WTC11 (cell line): ENCODE results near the gene USP4. TPM values are rescaled to one million over a fixed set of nuclear protein-coding genes. Genes with fewer than 3 reads are reported as not detected.
A peak's percentile ranks its signal among the peaks of the same experiment; 100 is the strongest.

Source experiments
- ARID4B ChIP-seq: sonication (generic); formaldehyde crosslinking; IDR thresholded peaks from 2 replicates; pipeline ENCODE4 v1.8.0; 2023; ENCODE audit warnings: missing genetic modification reagents, mild to moderate bottlenecking, borderline replicate concordance
- CBFB ChIP-seq: sonication (generic); formaldehyde crosslinking; IDR thresholded peaks from 2 replicates; pipeline ENCODE4 v1.8.1; 2022; ENCODE audit warnings: mild to moderate bottlenecking, low read depth, missing genetic modification reagents
- CDX4 ChIP-seq: fragments of 250-450 bp; sonication (Bioruptor Pico); IDR thresholded peaks from 2 replicates; pipeline ENCODE4 v1.9.0; 2021; ENCODE audit warnings: moderate library complexity, mild to moderate bottlenecking, inconsistent platforms, borderline replicate concordance
- CREB1 ChIP-seq: sonication (generic); formaldehyde crosslinking; IDR thresholded peaks from 2 replicates; pipeline ENCODE4 v1.8.0; 2023; ENCODE audit warnings: mild to moderate bottlenecking, missing genetic modification reagents
- EMX1 ChIP-seq: fragments of 250-450 bp; sonication (Bioruptor Pico); IDR thresholded peaks from 2 replicates; pipeline ENCODE4 v1.8.0; 2021; ENCODE audit warnings: mild to moderate bottlenecking
- ETV6 ChIP-seq: sonication (generic); formaldehyde crosslinking; IDR thresholded peaks from 2 replicates; pipeline ENCODE4 v1.8.1; 2022; ENCODE audit warnings: mild to moderate bottlenecking, missing genetic modification reagents
- FOXP4 ChIP-seq: sonication (generic); formaldehyde crosslinking; IDR thresholded peaks from 2 replicates; pipeline ENCODE4 v1.8.0; 2022; ENCODE audit warnings: mild to moderate bottlenecking, missing genetic modification reagents
- GABPB1 ChIP-seq: sonication (generic); formaldehyde crosslinking; IDR thresholded peaks from 2 replicates; pipeline ENCODE4 v1.8.1; 2023; ENCODE audit warnings: mild to moderate bottlenecking, missing genetic modification reagents
- IRF1 ChIP-seq: sonication (generic); formaldehyde crosslinking; IDR thresholded peaks from 2 replicates; pipeline ENCODE4 v1.8.0; 2023; ENCODE audit warnings: missing genetic modification reagents
- KAT7 ChIP-seq: sonication (generic); formaldehyde crosslinking; IDR thresholded peaks from 2 replicates; pipeline ENCODE4 v1.8.1; 2023; ENCODE audit warnings: missing genetic modification reagents, mild to moderate bottlenecking, borderline replicate concordance
- NFYB ChIP-seq: sonication (generic); formaldehyde crosslinking; conservative IDR thresholded peaks from 2 replicates; pipeline ENCODE4 v1.8.0; 2022; ENCODE audit warnings: low read depth, missing genetic modification reagents
- NR1H2 ChIP-seq: sonication (generic); formaldehyde crosslinking; IDR thresholded peaks from 2 replicates; pipeline ENCODE4 v1.9.0; 2021; ENCODE audit warnings: mild to moderate bottlenecking, moderate library complexity, missing genetic modification reagents
- RORB ChIP-seq: fragments of 250-450 bp; sonication (Bioruptor Pico); IDR thresholded peaks from 2 replicates; pipeline ENCODE4 v1.9.0; 2021; ENCODE audit warnings: mild to moderate bottlenecking
- STAT6 ChIP-seq: sonication (generic); formaldehyde crosslinking; conservative IDR thresholded peaks from 2 replicates; pipeline ENCODE4 v1.8.1; 2023; ENCODE audit warnings: mild to moderate bottlenecking, low read depth, missing genetic modification reagents, moderate library complexity
- TCF7 ChIP-seq: sonication (generic); formaldehyde crosslinking; IDR thresholded peaks from 2 replicates; pipeline ENCODE4 v1.8.0; 2022; ENCODE audit warnings: mild to moderate bottlenecking, low read depth, missing genetic modification reagents, moderate library complexity
- TP53 ChIP-seq: sonication (generic); formaldehyde crosslinking; IDR thresholded peaks from 2 replicates; pipeline ENCODE4 v1.8.1; 2023; ENCODE audit warnings: mild to moderate bottlenecking, missing genetic modification reagents
- ZBTB43 ChIP-seq: sonication (generic); formaldehyde crosslinking; IDR thresholded peaks from 2 replicates; pipeline ENCODE4 v1.8.1; 2023; ENCODE audit warnings: mild to moderate bottlenecking, missing genetic modification reagents
- ZNF232 ChIP-seq: sonication (generic); formaldehyde crosslinking; IDR thresholded peaks from 2 replicates; pipeline ENCODE4 v1.8.0; 2022; ENCODE audit warnings: mild to moderate bottlenecking, missing genetic modification reagents
- ZNF281 ChIP-seq: sonication (generic); formaldehyde crosslinking; IDR thresholded peaks from 2 replicates; pipeline ENCODE4 v1.8.0; 2023; ENCODE audit warnings: mild to moderate bottlenecking, missing genetic modification reagents
- ZNF512 ChIP-seq: sonication (generic); formaldehyde crosslinking; IDR thresholded peaks from 2 replicates; pipeline ENCODE4 v1.8.1; 2022; ENCODE audit warnings: missing genetic modification reagents, borderline replicate concordance
- total RNA-seq: library from RNA; stranded (reverse); gene quantifications from 3 replicates; pipeline ENCODE4 v1.2.3, GENCODE V29; 2021

Gene USP4
- total RNA-seq, 1 experiment from 2014 or later: 29.1 TPM

- TF ChIP-seq ZNF512 (CRISPR knock-in tag): no peak
- peak; percentile 98 for TF ChIP-seq KAT7
- peak; percentile 75; the same call in 1 of the 2 replicates for TF ChIP-seq ETV6 (CRISPR knock-in tag)
- TF ChIP-seq STAT6 (CRISPR knock-in tag): peak; percentile 91
- 0 out of 2 replicates have a peak, but pooled peaks have one; percentile 44 for TF ChIP-seq CBFB (CRISPR knock-in tag)
- peak; percentile 56; the same call in 1 of the 2 replicates for TF ChIP-seq ZNF281 (CRISPR knock-in tag)
- no peak for TF ChIP-seq CDX4 (CRISPR knock-in tag)
- TF ChIP-seq CREB1 (CRISPR knock-in tag): peak; percentile 47; the same call in 1 of the 2 replicates
- peak; percentile 92 for TF ChIP-seq FOXP4
- TF ChIP-seq EMX1 (CRISPR knock-in tag): peak; percentile 33; the same call in 1 of the 2 replicates
- TF ChIP-seq ZBTB43 (CRISPR knock-in tag): peak; percentile 92; the same call in 1 of the 2 replicates
- peak; percentile 83 for TF ChIP-seq ARID4B (CRISPR knock-in tag)
- TF ChIP-seq NR1H2 (CRISPR knock-in tag): peak; percentile 25; the same call in 1 of the 2 replicates
- peak; percentile 94 for TF ChIP-seq TP53
- TF ChIP-seq ZNF232 (CRISPR knock-in tag): peak; percentile 76; the same call in 1 of the 2 replicates
- TF ChIP-seq IRF1 (CRISPR knock-in tag): peak; percentile 55; the same call in 1 of the 2 replicates
- TF ChIP-seq GABPB1 (CRISPR knock-in tag): peak; percentile 88
- peak; percentile 75; the same call in 1 of the 2 replicates for TF ChIP-seq TCF7
- no peak for TF ChIP-seq RORB (CRISPR knock-in tag)
- TF ChIP-seq NFYB (CRISPR knock-in tag): 0 out of 2 replicates have a peak, but pooled peaks have one; percentile 23
Observed at GRCh38 chr3:49339941-49340800, at the start of gene USP4 (continued).
